ENCODE data around the gene TMEFF2.

The TMEFF2 gene

GRCh38 chr2:192007581-192008228 is 187.0 kb downstream of the TMEFF2 start:
- no peak for DNase-seq

GRCh38 chr2:192005211-192005610 is 189.5 kb downstream of the TMEFF2 start:
- DNase-seq: no peak

GRCh38 chr2:192004188-192004963 is 190.4 kb downstream of the TMEFF2 start:
- no peak for DNase-seq

GRCh38 chr2:192002418-192002817 is 192.3 kb downstream of the TMEFF2 start:
- DNase-seq: no peak

GRCh38 chr2:192000196-192000980 is 194.3 kb downstream of the TMEFF2 start:
- DNase-seq: no peak

- DNase-seq: no peak
Observed at GRCh38 chr2:191999101-191999841, 195.5 kb downstream of the TMEFF2 start.

- DNase-seq: no peak
Observed at GRCh38 chr2:191995285-191995684, 199.4 kb downstream of the TMEFF2 start.

GRCh38 chr2:191994749-191995148 is 200.0 kb downstream of the TMEFF2 start:
- DNase-seq: no peak

GRCh38 chr2:191991442-191991841 is 203.3 kb downstream of the TMEFF2 start:
- DNase-seq: no peak

GRCh38 chr2:191985740-191986139 is 209.0 kb downstream of the TMEFF2 start:
- DNase-seq: no peak

- no peak for DNase-seq
Observed at GRCh38 chr2:191983591-191983990, 211.1 kb downstream of the TMEFF2 start.

- DNase-seq: no peak
Observed at GRCh38 chr2:191983186-191983585, 211.5 kb downstream of the TMEFF2 start.

GRCh38 chr2:191981706-191982105 is 213.0 kb downstream of the TMEFF2 start:
- DNase-seq: no peak

GRCh38 chr2:191980483-191980882 is 214.2 kb downstream of the TMEFF2 start:
- no peak for DNase-seq

- no peak for DNase-seq
Observed at GRCh38 chr2:191979221-191979730, 215.5 kb downstream of the TMEFF2 start.

GRCh38 chr2:191977754-191978153 is 217.0 kb downstream of the TMEFF2 start:
- DNase-seq: no peak

- DNase-seq: no peak
Observed at GRCh38 chr2:191976436-191976835, 218.3 kb downstream of the TMEFF2 start.

GRCh38 chr2:191974676-191975075 is 220.1 kb downstream of the TMEFF2 start:
- DNase-seq: no peak

- no peak for DNase-seq
Observed at GRCh38 chr2:191970867-191971266, 223.9 kb downstream of the TMEFF2 start.

- DNase-seq: no peak
Observed at GRCh38 chr2:191968120-191968519, 226.6 kb downstream of the TMEFF2 start.

GRCh38 chr2:191965733-191966132 is 229.0 kb downstream of the TMEFF2 start:
- DNase-seq: no peak

- no peak for DNase-seq
Observed at GRCh38 chr2:191961556-191961955, 233.2 kb downstream of the TMEFF2 start.

- DNase-seq: no peak
Observed at GRCh38 chr2:191959209-191959608, 235.5 kb downstream of the TMEFF2 start.
